Right atrium auricular region (tissue), 2 donors: Measurements from ENCODE around the gene KRT72. TPM values are rescaled to one million over a fixed set of nuclear protein-coding genes. Genes with fewer than 3 reads are reported as not detected.
A peak's percentile ranks its signal among the peaks of the same experiment; 100 is the strongest.

Experiments
- DNase-seq: peaks from one replicate; pipeline ENCODE4 v3.0.0-alpha.2; 2019; ENCODE audit warnings: low spot score
- H3K27ac ChIP-seq, 2 donors: fragments of 200-600 bp; sonication (generic); 1 replicate in 1 of 2; 2 replicates in 1 of 2; pipeline ENCODE4 v1.5.1; 2016 to 2019
- H3K27me3 ChIP-seq, 2 donors: fragments of 200-600 bp; sonication (generic); one replicate each; pipeline versions ENCODE4 v1.5.1 to v1.6.0; 2017 to 2019
- H3K36me3 ChIP-seq: fragments of 200-600 bp; sonication (generic); one replicate; pipeline ENCODE4 v1.5.1; 2016
- H3K4me1 ChIP-seq, 2 donors: fragments of 200-600 bp; sonication (generic); one replicate each; pipeline versions ENCODE4 v1.5.1 to v1.6.0; 2017 to 2019
- H3K4me3 ChIP-seq, 2 donors: fragments of 200-600 bp; sonication (generic); 1 replicate in 1 of 2; 2 replicates in 1 of 2; pipeline ENCODE4 v1.5.1; 2017 to 2019; ENCODE audit warnings: mild to moderate bottlenecking in 1 of 2, moderate library complexity in 1 of 2
- H3K9me3 ChIP-seq, 2 donors: fragments of 200-600 bp; sonication (generic); one replicate each; pipeline ENCODE4 v1.5.1; 2019
- total RNA-seq, 2 donors: library from RNA; depleted of rRNA; stranded (reverse); fragments of >200 nt; gene quantifications; one replicate each; pipeline ENCODE4 v1.1.0, GENCODE V29; 2016
- TF ChIP-seq, protein P1 (sequence below), 2 donors: fragments of 200-600 bp; sonication (generic); IDR thresholded peaks; one replicate each; pipeline ENCODE4 v1.5.1; 2019; ENCODE audit warnings: antibody characterized with exemption in 2 of 2

Gene KRT72
- total RNA-seq, 2 donors from 2014 or later = not detected

DNA sequence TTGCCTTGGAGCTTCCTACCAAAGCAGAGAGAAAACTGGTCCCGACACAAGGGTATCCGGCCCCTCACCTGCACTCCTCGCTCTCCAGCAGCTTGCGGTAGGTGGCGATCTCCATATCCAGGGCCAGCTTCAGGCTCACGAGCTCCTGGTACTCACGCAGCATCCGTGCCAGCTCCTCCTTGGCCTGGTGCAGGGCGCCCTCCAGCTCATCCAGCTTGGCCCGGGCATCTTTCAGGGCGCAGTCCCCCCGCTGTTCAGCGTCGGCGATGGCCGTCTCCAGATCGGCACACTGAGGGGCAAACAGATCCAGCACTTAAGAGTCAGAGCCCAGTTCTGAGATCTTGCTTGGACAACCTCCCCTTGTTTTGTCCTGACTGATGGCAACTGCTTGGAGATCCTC, 13.7 kb downstream of the KRT72 start:
- no peak for DNase-seq
- TF ChIP-seq, protein P1, sequence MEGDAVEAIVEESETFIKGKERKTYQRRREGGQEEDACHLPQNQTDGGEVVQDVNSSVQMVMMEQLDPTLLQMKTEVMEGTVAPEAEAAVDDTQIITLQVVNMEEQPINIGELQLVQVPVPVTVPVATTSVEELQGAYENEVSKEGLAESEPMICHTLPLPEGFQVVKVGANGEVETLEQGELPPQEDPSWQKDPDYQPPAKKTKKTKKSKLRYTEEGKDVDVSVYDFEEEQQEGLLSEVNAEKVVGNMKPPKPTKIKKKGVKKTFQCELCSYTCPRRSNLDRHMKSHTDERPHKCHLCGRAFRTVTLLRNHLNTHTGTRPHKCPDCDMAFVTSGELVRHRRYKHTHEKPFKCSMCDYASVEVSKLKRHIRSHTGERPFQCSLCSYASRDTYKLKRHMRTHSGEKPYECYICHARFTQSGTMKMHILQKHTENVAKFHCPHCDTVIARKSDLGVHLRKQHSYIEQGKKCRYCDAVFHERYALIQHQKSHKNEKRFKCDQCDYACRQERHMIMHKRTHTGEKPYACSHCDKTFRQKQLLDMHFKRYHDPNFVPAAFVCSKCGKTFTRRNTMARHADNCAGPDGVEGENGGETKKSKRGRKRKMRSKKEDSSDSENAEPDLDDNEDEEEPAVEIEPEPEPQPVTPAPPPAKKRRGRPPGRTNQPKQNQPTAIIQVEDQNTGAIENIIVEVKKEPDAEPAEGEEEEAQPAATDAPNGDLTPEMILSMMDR (IDR thresholded peaks at IDR 0.05) = no peak
- H3K27me3 ChIP-seq = no peaks in the 10 kb centered on the region
- no peaks in the 10 kb centered on the region for H3K4me1 ChIP-seq
- H3K9me3 ChIP-seq = no peaks in the 10 kb centered on the region
- no peak overlapping the region for H3K27ac ChIP-seq
- H3K36me3 ChIP-seq = no peaks in the 10 kb centered on the region
- H3K4me3 ChIP-seq = no peak overlapping the region

DNA sequence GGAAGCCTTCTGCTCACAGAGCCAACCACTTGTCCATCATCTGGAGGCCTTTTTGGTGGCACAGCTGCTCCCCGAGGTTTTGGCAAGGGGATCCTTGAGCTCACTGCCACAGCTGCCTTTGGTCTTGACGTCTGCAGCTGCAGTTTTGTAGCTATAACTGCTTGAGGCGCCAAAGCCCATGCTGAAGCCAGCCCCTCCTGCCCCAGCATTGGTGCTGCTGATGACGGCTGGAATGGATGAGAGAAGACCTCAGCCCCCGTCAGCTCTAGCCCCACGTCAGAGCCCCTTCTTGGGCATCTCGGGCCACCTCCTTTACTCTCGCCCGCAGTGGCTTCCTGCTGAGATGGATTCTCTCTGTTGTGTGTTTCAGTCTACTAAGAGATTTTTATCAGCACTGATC, 15.3 kb downstream of the KRT72 start:
- H3K9me3 ChIP-seq = no peaks in the 10 kb centered on the region
- H3K4me1 ChIP-seq = no peaks in the 10 kb centered on the region
- H3K27me3 ChIP-seq = no peaks in the 10 kb centered on the region
- H3K27ac ChIP-seq = no peak overlapping the region
- TF ChIP-seq, protein P1 (IDR thresholded peaks at IDR 0.05) = no peak
- no peaks in the 10 kb centered on the region for H3K36me3 ChIP-seq
- no peak for DNase-seq
- no peak overlapping the region for H3K4me3 ChIP-seq

DNA sequence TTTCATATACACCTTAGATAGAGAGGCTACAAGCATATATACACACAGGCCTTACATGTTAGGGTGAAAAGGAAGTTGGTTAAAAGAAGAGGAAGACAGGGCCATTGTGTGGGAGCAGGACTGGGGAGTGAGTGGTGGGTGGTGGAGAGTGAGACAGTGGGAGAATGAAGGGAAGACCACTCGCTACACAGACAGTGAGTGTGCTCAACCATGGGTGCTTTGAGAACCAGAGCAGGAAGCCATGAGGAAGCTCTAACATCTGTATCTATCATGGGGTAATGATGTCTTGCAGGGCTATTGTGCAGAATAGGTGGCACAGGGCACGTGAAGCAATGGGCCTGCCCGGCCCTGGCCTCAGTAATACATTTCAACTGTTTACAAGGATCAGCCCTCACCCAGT, 16.2 kb downstream of the KRT72 start:
- TF ChIP-seq, protein P1 (IDR thresholded peaks at IDR 0.05) = no peak
- DNase-seq = no peak
- no peaks in the 10 kb centered on the region for H3K36me3 ChIP-seq
- H3K4me3 ChIP-seq = no peak overlapping the region
- H3K27me3 ChIP-seq = no peaks in the 10 kb centered on the region
- no peaks in the 10 kb centered on the region for H3K9me3 ChIP-seq
- no peaks in the 10 kb centered on the region for H3K4me1 ChIP-seq
- H3K27ac ChIP-seq = no peak overlapping the region

DNA sequence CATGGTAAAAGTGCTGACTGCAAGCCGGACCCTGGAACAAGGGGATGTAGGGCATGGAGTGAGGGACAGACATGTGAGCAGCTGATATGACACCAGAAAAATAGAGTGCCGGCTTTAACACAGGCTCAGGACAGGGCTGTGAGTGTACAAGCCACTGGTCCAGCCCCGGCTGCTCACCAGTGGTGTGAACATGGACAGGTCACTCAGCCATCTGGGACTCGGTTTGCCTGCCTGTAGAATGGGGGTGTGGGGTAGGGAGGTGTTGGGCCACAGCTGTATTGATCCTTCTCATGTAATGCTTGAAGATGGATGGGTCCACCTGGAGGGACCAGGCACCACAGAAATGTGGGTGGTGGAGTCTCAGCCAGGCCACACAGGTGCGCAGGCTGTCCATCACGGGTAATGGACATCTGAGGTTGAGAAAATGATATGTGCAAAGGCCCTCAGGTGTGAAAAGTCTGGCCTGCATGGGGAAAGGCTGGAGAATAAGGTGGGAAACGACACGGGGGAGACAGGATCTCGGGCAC, 17.0 kb downstream of the KRT72 start:
- DNase-seq = no peak
- H3K27me3 ChIP-seq = no peaks in the 10 kb centered on the region
- H3K27ac ChIP-seq = no peak overlapping the region
- H3K9me3 ChIP-seq = no peaks in the 10 kb centered on the region
- no peak overlapping the region for H3K4me3 ChIP-seq
- no peaks in the 10 kb centered on the region for H3K4me1 ChIP-seq
- TF ChIP-seq, protein P1 (IDR thresholded peaks at IDR 0.05) = no peak
- H3K36me3 ChIP-seq = no peaks in the 10 kb centered on the region

DNA sequence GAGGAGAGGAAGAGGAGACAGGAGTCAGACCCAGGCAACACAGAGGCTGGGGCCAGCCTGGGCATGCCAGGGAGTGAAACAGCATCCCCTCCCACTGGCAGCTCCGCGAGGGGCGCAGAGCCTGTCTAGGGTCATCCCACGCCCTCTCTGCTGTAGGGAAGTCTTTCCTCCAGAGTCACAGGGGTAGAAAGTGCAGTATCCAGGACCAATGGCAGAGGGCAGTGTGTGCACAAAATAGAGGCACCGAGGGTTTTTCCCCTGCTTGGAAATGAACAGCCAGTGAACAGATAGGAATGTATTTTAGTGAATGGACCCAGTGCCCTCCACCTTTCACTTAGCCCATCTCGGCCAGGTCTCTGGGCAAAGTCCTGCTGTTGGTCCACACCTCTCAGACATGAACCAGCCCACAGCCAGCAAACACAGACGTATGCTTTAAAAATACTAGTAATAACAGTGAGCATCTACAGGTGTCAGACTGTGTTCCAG, 18.2 kb downstream of the KRT72 start:
- peak; percentile 63 for DNase-seq
- TF ChIP-seq, protein P1 (IDR thresholded peaks at IDR 0.05) = peak; percentile 57 to 77
- Histone ChIP-seq H3K36me3 (no peaks in the 10 kb centered on the region), H3K4me3 (no peak overlapping the region), H3K9me3 (no peaks in the 10 kb centered on the region), H3K4me1 (no peaks in the 10 kb centered on the region), H3K27ac (no peak overlapping the region), H3K27me3 (no peaks in the 10 kb centered on the region)

DNA sequence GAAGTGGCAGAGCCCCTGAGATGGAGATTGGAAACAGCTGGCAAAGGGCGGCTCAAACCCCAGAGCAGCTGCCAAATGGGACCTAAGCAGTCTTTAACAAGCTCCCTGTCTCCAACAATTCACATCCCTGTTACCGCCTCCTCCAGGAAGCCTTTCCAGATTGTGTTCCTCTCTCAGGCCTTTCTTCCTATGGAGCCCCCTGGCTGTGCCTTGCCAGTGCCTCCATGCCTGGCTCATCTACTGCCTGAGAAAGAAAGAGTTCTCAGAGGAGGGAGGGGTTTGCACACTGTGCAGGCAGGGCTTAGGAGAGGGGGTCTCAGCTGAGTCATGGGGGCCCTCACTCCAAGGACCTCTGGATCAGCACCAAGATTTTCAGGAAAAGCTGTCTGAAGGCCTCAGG, 18.8 kb downstream of the KRT72 start:
- H3K4me3 ChIP-seq = no peak overlapping the region
- TF ChIP-seq, protein P1 (IDR thresholded peaks at IDR 0.05) = no peak
- no peaks in the 10 kb centered on the region for H3K36me3 ChIP-seq
- no peaks in the 10 kb centered on the region for H3K27me3 ChIP-seq
- no peaks in the 10 kb centered on the region for H3K4me1 ChIP-seq
- H3K27ac ChIP-seq = no peak overlapping the region
- DNase-seq = no peak
- no peaks in the 10 kb centered on the region for H3K9me3 ChIP-seq
